Activated naive CD4-positive, alpha-beta T cell treated with anti-CD3 and anti-CD28 coated beads, Interleukin-2, amount 50 U/mL, for 24 hours (primary cell): ENCODE data around the gene ZNF268.

Source experiments
- H3K27ac Mint-ChIP-seq: one replicate; pipeline ENCODE4 v1.8.0; 2021; ENCODE audit warnings: mild to moderate bottlenecking, mixed read lengths
- H3K27me3 Mint-ChIP-seq: one replicate; pipeline ENCODE4 v1.8.0; 2021; ENCODE audit warnings: mixed read lengths
- H3K36me3 Mint-ChIP-seq: one replicate; pipeline ENCODE4 v1.8.0; 2021; ENCODE audit warnings: mixed read lengths
- H3K4me1 Mint-ChIP-seq: one replicate; pipeline ENCODE4 v1.8.0; 2021; ENCODE audit warnings: mixed read lengths
- H3K4me3 Mint-ChIP-seq: one replicate; pipeline ENCODE4 v1.8.0; 2021; ENCODE audit warnings: mild to moderate bottlenecking, mixed read lengths
- H3K9me3 Mint-ChIP-seq: one replicate; pipeline ENCODE4 v1.8.0; 2021; ENCODE audit warnings: mixed read lengths

ZNF268 gene

GRCh38 chr12:133215724-133216123 lies 34.4 kb downstream of the ZNF268 start:
- Mint-ChIP-seq H3K36me3 (peaks cover 25% of the 10 kb centered on the region), H3K9me3 (peaks cover 23% of the 10 kb centered on the region), H3K27me3 (peaks cover 1% of the 10 kb centered on the region), H3K4me1 (no peaks in the 10 kb centered on the region), H3K4me3 (no peak overlapping the region), H3K27ac (no peak overlapping the region)

GRCh38 chr12:133217219-133217618 lies 35.9 kb downstream of the ZNF268 start:
- no peak overlapping the region for H3K4me3 Mint-ChIP-seq
- no peaks in the 10 kb centered on the region for H3K4me1 Mint-ChIP-seq
- peaks cover 17% of the 10 kb centered on the region for H3K36me3 Mint-ChIP-seq
- H3K9me3 Mint-ChIP-seq = peaks cover 18% of the 10 kb centered on the region
- no peak overlapping the region for H3K27ac Mint-ChIP-seq
- H3K27me3 Mint-ChIP-seq = peaks cover 1% of the 10 kb centered on the region

- H3K4me3 Mint-ChIP-seq = no peak overlapping the region
- no peak overlapping the region for H3K27ac Mint-ChIP-seq
- H3K27me3 Mint-ChIP-seq = peaks cover 1% of the 10 kb centered on the region
- H3K36me3 Mint-ChIP-seq = peaks cover 12% of the 10 kb centered on the region
- no peaks in the 10 kb centered on the region for H3K4me1 Mint-ChIP-seq
- peaks cover 18% of the 10 kb centered on the region for H3K9me3 Mint-ChIP-seq
Observed at GRCh38 chr12:133220521-133220920, 39.2 kb downstream of the ZNF268 start.

- Mint-ChIP-seq H3K9me3 (peaks cover 18% of the 10 kb centered on the region), H3K27ac (no peak overlapping the region), H3K4me1 (no peaks in the 10 kb centered on the region), H3K27me3 (peaks cover 1% of the 10 kb centered on the region), H3K4me3 (no peak overlapping the region), H3K36me3 (peaks cover 12% of the 10 kb centered on the region)
Observed at GRCh38 chr12:133221241-133221640, 39.9 kb downstream of the ZNF268 start.

- Mint-ChIP-seq H3K27ac (no peak overlapping the region), H3K4me1 (no peaks in the 10 kb centered on the region), H3K9me3 (peaks cover 18% of the 10 kb centered on the region), H3K27me3 (peaks cover 1% of the 10 kb centered on the region), H3K4me3 (no peak overlapping the region), H3K36me3 (peaks cover 12% of the 10 kb centered on the region)
Observed at GRCh38 chr12:133222211-133222610, 40.9 kb downstream of the ZNF268 start.

- Mint-ChIP-seq H3K27me3 (no peaks in the 10 kb centered on the region), H3K4me3 (no peak overlapping the region), H3K36me3 (peaks cover 2% of the 10 kb centered on the region), H3K9me3 (peaks cover 14% of the 10 kb centered on the region), H3K4me1 (no peaks in the 10 kb centered on the region), H3K27ac (no peak overlapping the region)
Observed at GRCh38 chr12:133225527-133225926, 44.2 kb downstream of the ZNF268 start.

GRCh38 chr12:133226690-133227089 lies 45.4 kb downstream of the ZNF268 start:
- peaks cover 14% of the 10 kb centered on the region for H3K9me3 Mint-ChIP-seq
- H3K4me1 Mint-ChIP-seq = no peaks in the 10 kb centered on the region
- H3K27me3 Mint-ChIP-seq = no peaks in the 10 kb centered on the region
- no peak overlapping the region for H3K4me3 Mint-ChIP-seq
- peaks cover 2% of the 10 kb centered on the region for H3K36me3 Mint-ChIP-seq
- H3K27ac Mint-ChIP-seq = no peak overlapping the region

GRCh38 chr12:133227281-133227852 lies 46.1 kb downstream of the ZNF268 start:
- Mint-ChIP-seq H3K4me3 (no peak overlapping the region), H3K4me1 (no peaks in the 10 kb centered on the region), H3K9me3 (peaks cover 14% of the 10 kb centered on the region), H3K27me3 (no peaks in the 10 kb centered on the region), H3K27ac (no peak overlapping the region), H3K36me3 (peaks cover 2% of the 10 kb centered on the region)

- H3K4me1 Mint-ChIP-seq = no peaks in the 10 kb centered on the region
- no peaks in the 10 kb centered on the region for H3K27me3 Mint-ChIP-seq
- H3K36me3 Mint-ChIP-seq = peaks cover 2% of the 10 kb centered on the region
- H3K27ac Mint-ChIP-seq = no peak overlapping the region
- no peak overlapping the region for H3K4me3 Mint-ChIP-seq
- H3K9me3 Mint-ChIP-seq = peaks cover 19% of the 10 kb centered on the region
Observed at GRCh38 chr12:133231001-133231400, 49.7 kb downstream of the ZNF268 start.

GRCh38 chr12:133233006-133233405 lies 51.7 kb downstream of the ZNF268 start:
- no peaks in the 10 kb centered on the region for H3K27me3 Mint-ChIP-seq
- H3K4me1 Mint-ChIP-seq = no peaks in the 10 kb centered on the region
- H3K27ac Mint-ChIP-seq = no peak overlapping the region
- peaks cover 2% of the 10 kb centered on the region for H3K36me3 Mint-ChIP-seq
- peaks cover 19% of the 10 kb centered on the region for H3K9me3 Mint-ChIP-seq
- H3K4me3 Mint-ChIP-seq = no peak overlapping the region

GRCh38 chr12:133233993-133234564 lies 52.8 kb downstream of the ZNF268 start:
- H3K27me3 Mint-ChIP-seq = no peaks in the 10 kb centered on the region
- peaks cover 2% of the 10 kb centered on the region for H3K36me3 Mint-ChIP-seq
- no peak overlapping the region for H3K27ac Mint-ChIP-seq
- no peaks in the 10 kb centered on the region for H3K4me1 Mint-ChIP-seq
- no peak overlapping the region for H3K4me3 Mint-ChIP-seq
- H3K9me3 Mint-ChIP-seq = peaks cover 15% of the 10 kb centered on the region

GRCh38 chr12:133234971-133235370 lies 53.7 kb downstream of the ZNF268 start:
- H3K4me3 Mint-ChIP-seq = no peak overlapping the region
- H3K27me3 Mint-ChIP-seq = peaks cover 2% of the 10 kb centered on the region
- H3K9me3 Mint-ChIP-seq = peaks cover 8% of the 10 kb centered on the region
- H3K27ac Mint-ChIP-seq = no peak overlapping the region
- no peaks in the 10 kb centered on the region for H3K4me1 Mint-ChIP-seq
- H3K36me3 Mint-ChIP-seq = peaks cover 2% of the 10 kb centered on the region

GRCh38 chr12:133235401-133236112 lies 54.3 kb downstream of the ZNF268 start, which contains the start of gene ANHX:
ANHX (minus strand) TSS chr12:133235877; CDS start chr12:133234356, 1,521 bp downstream.
- Mint-ChIP-seq H3K36me3 (peaks cover 2% of the 10 kb centered on the region), H3K9me3 (peaks cover 6% of the 10 kb centered on the region), H3K4me3 (no peak within 1 kb of the TSS), H3K4me1 (no peaks in the 10 kb centered on the region), H3K27ac (no peak within 1 kb of the TSS), H3K27me3 (peaks cover 2% of the 10 kb centered on the region)

- Mint-ChIP-seq H3K4me3 (no peak overlapping the region), H3K36me3 (peaks cover 2% of the 10 kb centered on the region), H3K27ac (no peak overlapping the region), H3K4me1 (no peaks in the 10 kb centered on the region), H3K9me3 (peaks cover 6% of the 10 kb centered on the region), H3K27me3 (peaks cover 2% of the 10 kb centered on the region)
Observed at GRCh38 chr12:133236144-133236543, 54.8 kb downstream of the ZNF268 start.

GRCh38 chr12:133236556-133236955 lies 55.3 kb downstream of the ZNF268 start:
- Mint-ChIP-seq H3K4me1 (no peaks in the 10 kb centered on the region), H3K36me3 (peaks cover 2% of the 10 kb centered on the region), H3K27ac (no peak overlapping the region), H3K9me3 (peaks cover 6% of the 10 kb centered on the region), H3K4me3 (no peak overlapping the region), H3K27me3 (peaks cover 2% of the 10 kb centered on the region)

- H3K9me3 Mint-ChIP-seq = peaks cover 30% of the 10 kb centered on the region
- peak overlapping the region; percentile 23 for H3K27ac Mint-ChIP-seq
- H3K27me3 Mint-ChIP-seq = peaks cover 15% of the 10 kb centered on the region
- H3K4me3 Mint-ChIP-seq = no peak overlapping the region
- peaks cover 5% of the 10 kb centered on the region for H3K36me3 Mint-ChIP-seq
- H3K4me1 Mint-ChIP-seq = no peaks in the 10 kb centered on the region
Observed at GRCh38 chr12:133251732-133252131, 70.4 kb downstream of the ZNF268 start.
